ENCODE results near the gene IL1F10.

- TF ChIP-seq REST (IDR thresholded peaks at IDR 0.05; ENCODE audit: low read depth, low read length): no peak
- TF ChIP-seq STAT3 (IDR thresholded peaks at IDR 0.05; ENCODE audit: low read depth, low read length): no peak
- TF ChIP-seq, protein P1, sequence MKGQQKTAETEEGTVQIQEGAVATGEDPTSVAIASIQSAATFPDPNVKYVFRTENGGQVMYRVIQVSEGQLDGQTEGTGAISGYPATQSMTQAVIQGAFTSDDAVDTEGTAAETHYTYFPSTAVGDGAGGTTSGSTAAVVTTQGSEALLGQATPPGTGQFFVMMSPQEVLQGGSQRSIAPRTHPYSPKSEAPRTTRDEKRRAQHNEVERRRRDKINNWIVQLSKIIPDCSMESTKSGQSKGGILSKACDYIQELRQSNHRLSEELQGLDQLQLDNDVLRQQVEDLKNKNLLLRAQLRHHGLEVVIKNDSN (IDR thresholded peaks at IDR 0.05; ENCODE audit: borderline replicate concordance, extremely low read length, insufficient read depth, low read depth, low read length): no peak
- no peak for TF ChIP-seq PKNOX1 (IDR thresholded peaks at IDR 0.05)
- no peak for TF ChIP-seq NFIC (IDR thresholded peaks at IDR 0.05; ENCODE audit: low read depth, low read length)
- TF ChIP-seq, protein P2, sequence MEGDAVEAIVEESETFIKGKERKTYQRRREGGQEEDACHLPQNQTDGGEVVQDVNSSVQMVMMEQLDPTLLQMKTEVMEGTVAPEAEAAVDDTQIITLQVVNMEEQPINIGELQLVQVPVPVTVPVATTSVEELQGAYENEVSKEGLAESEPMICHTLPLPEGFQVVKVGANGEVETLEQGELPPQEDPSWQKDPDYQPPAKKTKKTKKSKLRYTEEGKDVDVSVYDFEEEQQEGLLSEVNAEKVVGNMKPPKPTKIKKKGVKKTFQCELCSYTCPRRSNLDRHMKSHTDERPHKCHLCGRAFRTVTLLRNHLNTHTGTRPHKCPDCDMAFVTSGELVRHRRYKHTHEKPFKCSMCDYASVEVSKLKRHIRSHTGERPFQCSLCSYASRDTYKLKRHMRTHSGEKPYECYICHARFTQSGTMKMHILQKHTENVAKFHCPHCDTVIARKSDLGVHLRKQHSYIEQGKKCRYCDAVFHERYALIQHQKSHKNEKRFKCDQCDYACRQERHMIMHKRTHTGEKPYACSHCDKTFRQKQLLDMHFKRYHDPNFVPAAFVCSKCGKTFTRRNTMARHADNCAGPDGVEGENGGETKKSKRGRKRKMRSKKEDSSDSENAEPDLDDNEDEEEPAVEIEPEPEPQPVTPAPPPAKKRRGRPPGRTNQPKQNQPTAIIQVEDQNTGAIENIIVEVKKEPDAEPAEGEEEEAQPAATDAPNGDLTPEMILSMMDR (IDR thresholded peaks at IDR 0.05 in 2 of 3, conservative IDR thresholded peaks at IDR 0.05 in 1 of 3; ENCODE audit: control insufficient read depth in 2 of 3, extremely low read depth in 1 of 3, insufficient read depth in 1 of 3, low read depth in 3 of 3, low read length in 3 of 3): no peak
- TF ChIP-seq RAD21 (IDR thresholded peaks at IDR 0.05; ENCODE audit: insufficient read depth, low read depth, low read length): no peak
Observed at GRCh38 chr2:113089916-113090315, 22.1 kb downstream of the IL1F10 start.
